Measurements from ENCODE around the gene FAM120A.

FAM120A gene

DNA sequence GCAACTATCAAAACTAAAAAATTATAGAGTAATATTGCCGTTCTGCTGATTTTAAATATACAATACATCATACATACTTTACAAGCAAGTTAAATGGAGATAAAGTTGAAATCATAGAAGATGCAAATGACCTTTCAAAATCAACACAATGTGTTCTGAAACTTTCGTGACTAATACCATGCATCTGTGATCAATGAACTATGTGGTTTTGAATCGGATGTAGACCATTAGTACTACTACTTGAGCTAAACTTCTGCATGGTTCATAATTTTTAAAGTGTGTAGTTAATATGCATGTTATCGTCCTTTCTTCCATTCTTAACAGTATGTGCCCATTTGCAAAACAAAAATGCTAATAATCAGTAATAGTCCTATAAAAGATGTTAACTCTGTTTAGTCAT lies 113.6 kb downstream of the FAM120A start:
- no peak for DNase-seq

DNA sequence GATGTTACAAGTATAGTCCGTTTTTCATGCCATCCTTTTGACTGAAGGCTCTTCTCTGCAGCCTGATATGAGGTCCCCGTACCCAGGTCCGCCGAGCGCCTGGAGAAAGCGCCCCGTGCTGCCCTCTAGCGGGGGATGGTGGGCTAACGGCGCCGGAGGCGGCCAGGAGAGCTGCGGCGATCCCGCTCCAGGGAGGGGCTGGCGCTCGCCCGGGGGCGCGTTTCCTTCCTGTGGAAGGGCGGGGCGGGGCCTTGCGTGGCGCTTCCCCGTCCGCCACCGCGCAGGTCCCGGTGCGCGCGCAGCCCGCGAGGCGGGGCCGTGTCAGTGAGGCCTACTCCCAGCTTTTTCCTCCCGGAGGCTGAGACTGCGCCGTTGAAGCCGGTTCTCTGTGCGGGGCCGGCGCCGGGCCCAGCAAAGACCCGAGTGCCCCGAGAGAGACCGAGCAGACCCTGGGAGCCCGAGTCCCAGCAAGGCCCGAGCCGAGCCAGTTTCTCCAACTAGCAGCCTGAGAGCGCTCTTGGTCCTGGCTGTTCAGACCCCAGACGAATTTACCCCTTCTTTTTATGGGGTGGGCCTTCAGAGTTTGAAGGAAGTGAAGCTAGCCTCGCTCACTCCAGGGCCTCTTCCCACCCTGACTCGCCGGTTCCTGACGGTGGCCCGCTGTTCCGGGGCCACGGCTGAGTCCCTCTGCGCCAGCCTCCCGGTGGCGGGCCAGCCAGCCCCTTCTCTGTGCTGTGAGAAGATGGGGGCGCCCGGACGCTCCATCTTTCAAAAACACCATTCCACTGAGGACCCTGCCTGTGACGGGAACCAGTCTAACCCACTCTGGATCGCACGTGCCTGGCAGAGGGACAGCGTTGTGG lies 115.2 kb downstream of the FAM120A start:
- DNase-seq, result peak; percentile 95

DNA sequence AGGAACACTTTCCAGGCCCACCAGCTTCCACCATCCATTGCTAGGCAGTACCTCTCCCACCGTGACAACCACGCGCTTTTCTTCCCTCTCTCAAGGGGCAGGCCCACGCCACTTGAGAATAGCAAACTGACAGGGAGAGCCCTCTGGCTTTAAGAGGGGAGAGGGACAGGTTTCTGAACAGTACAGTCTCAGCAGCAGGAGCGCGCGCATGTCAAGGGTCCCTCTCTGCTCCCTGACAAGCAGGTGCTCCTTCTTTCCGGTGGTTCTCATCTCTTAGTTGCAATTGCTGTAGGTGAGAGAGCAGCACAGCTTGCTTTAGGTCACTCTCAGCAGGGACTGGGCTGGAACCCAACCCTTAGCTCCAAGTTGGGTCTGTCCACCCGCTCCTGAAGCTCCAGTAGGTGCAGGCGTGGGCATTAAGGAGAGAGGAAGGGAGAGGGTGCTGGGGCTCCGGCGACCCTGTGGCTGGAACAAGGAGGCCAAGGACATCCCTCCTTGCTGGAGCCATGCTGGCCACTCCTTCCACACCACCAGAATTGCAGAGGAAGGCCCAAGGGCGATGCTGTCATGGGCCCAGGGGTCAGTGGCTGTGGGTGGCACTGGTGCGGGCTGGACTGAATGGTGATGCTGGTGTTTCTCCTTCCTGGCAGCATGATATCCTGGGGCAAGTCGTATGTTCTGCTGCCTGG lies 115.9 kb downstream of the FAM120A start:
- DNase-seq, result no peak

DNA sequence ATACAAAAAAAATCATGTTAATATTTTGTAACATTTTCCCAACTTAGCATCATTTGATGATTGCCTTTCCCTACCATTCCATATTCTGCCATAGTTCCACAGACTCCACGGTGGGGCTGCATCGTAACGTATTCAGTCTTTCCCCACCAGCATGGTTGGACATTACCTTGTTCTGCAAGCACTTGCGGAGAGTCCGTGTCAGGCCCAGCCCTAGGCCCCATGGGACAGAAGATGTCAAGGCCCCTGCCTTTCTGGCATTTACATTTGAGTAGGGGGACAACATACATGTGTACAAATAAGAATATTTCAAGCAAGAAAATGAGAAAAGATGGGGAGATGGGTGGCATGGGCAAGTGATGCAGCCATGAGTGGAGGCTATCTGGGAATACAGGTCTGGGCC lies 116.7 kb downstream of the FAM120A start:
- DNase-seq, result no peak

DNA sequence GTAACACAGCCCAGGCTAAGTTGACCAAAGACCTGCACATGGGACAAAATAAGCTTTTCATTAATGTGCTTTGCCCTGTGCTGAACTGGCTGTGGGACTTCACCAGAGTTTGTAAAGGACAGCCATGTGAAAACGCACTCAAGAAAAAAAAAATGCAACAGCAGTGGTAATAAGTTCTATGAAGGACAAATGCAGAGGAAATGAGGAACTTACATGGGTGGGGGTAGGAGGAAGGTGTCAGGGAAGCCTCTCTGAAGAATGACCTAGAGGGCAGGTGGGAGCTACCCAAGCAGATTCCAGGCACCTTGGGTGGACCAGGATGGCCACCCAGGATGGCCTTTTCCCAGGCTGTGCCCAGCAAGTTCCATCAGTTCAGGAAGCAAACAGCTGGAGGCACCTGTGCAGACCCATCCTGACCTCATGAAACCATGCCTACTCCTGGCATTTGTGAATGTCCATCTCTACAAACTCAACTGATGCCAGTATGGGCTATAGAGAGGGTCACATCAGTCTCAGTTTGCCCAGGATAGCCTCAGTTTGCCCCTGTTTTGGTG lies 118.2 kb downstream of the FAM120A start:
- DNase-seq, result no peak

DNA sequence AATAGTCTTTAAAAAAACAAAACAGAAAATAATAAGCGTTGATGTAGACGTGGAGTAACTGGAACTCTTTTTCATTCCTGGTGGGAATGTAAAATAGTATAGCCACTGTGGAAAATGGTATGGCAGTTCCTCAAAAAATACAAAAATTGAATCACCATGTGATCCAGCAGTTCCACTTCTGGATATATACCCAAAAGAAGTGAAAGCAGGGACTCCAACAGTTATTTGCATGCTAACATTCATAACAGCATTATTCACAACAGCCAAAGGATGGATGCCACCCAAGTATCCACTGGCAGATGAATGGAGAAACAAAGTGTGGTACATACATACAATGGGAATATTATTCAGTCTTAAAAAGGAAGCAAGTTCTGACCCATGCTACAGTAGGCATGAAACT lies 120.7 kb downstream of the FAM120A start:
- no peak for DNase-seq

DNA sequence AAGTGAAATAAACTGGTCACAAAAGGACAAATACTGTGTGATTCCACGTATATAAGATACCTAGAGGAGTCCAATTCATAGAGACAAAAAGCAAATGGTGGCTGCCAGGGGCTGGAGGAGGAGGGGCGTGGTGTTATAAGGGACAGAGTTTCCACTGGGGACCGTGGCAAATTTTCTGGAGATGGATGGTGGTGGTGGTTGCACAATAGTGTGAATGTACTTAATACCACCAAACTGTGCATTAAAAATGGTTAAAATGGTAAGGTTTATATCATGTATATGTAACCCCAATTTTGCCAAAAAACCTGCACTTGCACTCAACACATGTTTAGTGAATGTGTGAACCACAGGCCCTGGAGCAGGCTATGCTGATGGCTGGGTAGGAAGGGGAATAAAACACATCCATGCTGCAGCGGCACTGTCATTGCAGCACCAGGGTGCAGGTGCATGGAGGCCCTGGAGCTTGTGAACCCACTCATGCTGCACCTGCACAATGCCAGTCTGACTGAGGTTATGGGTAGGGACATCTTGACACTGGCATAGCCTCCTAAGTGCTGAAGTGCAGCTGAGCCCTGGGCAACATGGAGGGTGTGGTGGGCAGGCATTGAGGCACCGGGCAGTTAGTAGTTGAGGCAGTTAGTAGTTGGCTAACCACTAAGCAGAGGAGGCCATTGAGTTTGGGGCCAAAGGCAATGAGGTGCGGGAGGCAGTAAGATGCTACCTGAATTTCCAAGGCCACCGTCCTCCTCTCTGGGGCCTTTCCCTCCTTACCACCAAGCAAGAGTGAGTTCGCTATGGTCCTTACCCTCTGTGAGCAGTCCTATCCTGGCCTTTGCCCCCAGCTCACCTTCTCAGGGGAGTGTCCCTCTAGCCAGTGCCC lies 121.4 kb downstream of the FAM120A start:
- no peak for DNase-seq

DNA sequence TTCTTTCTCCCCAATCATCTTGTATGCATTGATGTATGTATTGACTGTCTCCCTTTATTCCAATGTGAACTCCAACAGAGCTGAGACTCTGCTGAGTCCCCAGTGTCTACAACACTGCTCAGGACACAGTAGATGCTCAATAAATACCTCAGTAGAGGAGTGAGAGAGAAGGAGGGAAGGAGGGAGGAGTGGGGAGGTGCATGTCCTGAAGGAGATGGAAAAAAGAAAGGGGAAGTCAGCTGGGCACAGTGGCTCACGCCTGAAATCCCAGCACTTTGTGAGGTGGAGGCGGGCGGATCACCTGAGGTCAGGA lies 122.0 kb downstream of the FAM120A start:
- DNase-seq, result no peak

DNA sequence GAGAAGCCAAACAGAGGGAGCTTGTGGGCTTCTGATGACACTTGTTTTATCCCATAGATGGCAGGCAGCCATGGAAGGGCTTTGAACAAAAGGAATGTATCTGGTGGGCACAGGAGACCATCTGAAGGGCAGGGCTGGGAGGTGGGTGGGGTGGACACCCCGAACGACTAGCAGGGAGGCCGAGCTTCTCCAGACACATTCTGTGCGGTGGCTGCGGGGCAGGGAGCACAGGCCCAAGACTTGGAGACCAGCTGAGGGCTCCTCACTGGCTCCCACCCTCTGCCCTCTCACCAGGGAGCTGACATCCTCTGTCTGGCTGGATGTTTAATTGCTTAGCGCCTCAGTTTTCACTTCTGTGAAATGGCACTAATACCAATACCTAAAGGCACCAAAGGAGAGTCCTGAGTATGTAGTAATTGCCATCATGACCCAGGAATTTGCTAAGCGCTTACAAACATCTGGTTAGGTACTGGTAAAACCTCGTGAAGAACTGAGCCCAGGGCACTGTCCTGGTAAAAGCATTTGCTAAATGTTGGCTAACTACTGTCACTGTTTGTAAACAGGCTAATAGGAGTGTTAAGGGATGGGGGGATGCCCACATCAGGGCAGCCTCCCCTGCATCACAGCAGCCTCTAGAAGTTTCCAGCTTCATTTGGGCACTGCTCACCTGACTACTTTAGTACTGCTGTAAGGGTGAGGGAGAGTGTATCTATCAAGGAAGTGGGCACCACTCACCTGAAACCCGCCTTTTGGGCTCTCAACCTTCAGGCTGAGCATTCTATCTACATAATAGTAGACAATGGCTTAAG lies 122.8 kb downstream of the FAM120A start:
- no peak for DNase-seq

DNA sequence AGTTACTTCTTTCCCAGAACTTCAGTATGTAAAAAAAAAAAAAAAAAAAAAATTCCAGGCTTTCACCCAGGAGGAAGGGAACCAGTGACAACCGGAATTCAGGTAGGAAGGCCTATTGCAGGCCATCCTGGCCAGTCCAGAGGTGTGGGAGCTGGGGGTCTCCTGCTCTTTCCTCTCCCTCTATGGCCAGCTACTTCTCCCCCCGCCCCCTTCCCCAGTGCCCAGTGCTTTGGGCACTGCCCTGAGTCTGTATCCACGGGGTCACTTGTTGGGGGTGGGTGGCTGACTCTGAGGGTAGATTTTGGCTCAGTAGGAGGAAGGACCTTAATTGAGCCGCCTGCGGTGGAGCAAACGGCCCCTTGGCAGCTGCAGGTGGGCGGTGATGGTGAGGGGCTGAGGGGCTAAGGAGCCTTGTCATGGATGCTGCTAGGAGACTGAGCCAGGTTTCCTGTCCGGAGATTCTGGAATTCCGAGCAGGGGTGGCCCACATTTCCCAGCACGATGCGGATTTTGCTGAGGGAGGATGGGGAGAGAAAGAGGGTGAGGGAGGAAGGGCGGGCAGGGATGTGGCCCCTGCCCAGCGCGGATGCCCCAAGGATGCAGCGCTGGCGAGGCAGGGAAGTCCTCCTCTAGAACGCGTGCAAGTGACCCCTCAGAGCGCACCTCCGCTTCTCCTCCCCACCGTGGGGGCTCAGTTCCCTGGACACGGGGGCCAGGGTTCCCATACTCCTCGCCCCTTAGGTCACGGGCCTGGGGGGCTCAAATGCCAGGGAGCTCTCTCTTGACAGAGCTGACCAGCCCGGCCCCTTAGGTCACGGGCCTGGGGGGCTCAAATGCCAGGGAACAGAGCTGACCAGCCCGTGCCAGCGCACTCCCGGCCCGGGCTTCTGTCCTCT lies 123.7 kb downstream of the FAM120A start:
- DNase-seq, result no peak

DNA sequence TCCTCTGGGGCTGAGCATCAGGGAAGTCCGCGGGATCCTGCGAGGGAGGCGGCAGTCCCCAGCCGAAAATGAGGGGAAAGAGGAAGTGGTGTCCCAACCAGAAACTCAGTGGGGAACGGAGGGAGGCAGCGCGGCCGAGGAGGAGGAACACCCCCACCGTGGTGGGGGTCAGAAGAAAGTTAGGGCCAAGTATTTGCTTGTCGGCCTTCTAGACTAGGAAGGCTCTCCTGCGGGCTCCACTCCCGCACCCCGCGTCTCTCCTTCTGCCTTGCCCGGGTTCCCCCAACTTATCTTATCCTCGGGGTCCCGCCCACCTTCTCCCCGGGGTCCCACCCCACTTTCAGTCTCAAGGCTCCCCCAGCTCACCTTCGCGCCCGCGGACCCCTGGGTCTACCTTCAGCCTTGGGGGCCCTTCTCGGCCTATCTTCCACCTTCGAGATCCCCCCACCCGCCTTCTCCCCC lies 124.3 kb downstream of the FAM120A start:
- DNase-seq, result no peak

DNA sequence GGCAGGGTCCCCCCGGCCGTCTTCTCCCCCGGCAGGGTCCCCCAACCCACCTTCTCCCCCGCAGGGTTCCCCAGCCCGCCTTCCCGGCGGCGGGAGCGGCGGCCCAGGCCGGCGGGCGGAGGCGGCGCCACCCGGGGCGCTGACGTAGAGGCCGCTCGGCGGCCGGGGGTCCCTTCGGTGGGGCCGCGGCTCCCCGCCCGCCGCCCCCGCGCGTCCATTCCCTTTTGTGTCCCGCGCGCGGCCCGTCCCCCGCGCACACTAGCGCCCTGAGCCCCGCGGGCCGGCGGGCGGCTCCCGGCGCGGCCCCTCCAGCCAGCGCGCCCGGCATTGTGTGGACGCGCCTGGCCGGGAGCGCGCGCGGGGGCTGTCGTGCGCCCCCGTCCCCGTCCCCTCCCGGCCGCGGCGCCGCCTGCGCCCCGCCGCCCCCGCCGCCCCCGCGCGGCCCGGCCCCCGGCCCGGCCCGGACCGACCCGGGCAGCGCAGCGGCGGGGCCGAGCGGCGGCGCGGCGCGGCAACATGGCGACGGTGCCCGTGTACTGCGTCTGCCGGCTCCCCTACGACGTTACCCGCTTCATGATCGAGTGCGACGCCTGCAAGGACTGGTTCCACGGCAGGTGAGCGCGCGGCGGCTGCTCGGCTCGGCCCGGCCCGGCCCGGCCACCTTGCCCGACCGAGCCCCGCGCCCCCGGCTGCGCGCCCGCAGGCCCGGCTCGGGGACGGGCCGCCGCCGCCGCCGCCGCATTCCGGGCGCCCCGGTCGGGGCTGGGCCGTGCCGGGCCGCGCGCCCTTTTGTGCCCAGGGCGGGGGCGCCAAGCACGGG lies 125.0 kb downstream of the FAM120A start, which contains the start of gene PHF2:
PHF2 (plus strand) TSS at position 327 of the 820 bp plus-strand sequence; CDS start at position 517, 190 bp downstream.
- DNase-seq, result no peak

DNA sequence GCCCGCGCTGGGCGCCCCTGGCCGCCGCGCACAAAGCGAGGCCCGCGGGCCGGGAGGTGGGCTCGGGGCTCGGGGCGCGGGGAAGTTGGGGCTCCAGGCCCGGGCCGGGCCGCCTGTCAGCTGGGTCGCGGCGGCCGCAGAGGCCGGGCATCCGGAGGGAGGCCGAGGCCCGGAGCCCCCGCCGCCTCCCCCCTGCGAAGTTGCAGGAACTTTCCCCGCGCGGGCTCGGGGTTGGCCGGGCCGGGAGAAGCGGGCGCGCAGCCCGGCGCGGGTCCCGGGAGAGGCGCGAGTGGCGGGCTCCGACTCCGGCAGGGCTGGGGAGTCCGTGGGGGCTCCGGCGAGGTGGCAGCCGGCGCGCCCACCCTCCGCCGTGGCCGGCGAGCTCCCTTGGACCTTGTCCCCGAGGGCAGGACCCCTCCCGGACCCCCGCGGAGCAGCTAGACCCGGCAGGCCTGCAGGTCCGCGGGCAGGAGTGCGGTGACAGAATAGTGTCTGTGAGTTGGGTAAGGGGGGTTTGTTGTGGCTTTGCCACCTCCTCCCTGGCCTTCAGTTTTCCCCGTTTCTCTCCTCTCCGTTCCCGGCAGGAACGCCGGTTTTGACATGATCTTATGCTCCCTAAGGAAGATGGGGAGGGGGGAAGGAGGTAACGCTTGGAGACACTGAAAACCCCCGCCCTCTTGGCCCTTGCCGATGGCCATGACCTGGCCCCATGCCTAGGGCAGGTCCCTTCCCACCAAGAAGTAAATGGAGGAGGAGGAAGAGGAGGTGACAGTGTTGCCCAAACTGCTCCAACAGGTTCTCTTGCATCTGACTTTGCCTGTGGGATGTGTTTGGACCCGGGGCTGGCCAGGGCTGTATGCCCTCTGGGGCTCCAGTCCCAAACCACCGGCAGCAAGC lies 125.8 kb downstream of the FAM120A start:
- DNase-seq, result no peak

DNA sequence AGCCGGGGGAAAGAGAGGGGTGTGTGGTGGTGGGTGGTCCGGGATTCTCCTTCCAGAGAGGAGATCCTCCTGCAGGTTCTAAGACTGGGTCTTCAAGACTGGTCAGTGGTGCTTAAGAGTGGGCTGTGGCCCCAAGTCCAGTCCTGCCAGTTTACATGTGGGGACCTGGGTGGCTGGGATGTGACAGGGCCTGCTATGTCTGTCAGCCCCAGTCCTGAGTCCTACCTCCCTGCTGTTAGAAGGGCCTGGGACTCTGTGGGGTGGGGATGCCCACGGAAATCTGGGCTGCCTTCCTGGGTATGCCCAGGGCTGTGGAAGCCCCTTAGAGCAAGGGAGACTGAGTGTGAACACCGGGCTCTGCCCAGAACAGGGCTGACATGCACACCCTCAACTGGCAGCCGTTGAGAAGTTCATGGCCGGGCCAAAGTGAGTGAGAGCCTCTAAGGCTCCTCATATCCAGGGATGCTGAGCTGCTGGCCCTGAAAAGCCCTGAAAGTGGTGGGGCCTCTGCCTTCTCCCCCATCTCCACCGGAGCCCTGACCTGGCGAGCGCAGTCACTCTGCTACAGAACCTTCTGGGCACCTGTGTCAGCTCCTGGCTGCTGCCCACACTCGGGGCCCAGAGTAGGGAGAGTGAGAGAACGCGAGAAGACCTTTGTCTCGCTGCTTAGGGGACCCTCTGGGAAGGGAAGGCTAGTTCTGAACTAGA lies 126.6 kb downstream of the FAM120A start:
- DNase-seq, result no peak

DNA sequence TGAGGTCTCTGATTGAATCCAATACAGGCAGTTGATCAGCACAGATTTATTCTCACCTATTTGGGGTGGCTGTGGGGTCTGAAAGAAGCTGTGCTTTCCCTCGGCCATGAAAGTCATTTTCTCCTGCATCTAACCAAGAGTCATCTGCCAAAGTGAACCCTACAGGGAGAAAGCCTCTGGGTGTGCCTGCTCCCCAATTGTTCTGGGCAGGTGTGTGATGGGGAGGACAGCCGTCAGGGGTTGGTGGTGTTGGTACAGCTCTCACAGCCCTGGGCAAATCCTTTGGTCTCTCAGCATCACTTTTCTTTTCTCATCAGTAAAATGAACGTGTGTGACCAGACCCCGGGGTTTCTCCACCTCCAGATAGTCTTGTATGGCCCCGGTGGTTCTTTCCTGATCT lies 127.4 kb downstream of the FAM120A start:
- DNase-seq, result no peak

DNA sequence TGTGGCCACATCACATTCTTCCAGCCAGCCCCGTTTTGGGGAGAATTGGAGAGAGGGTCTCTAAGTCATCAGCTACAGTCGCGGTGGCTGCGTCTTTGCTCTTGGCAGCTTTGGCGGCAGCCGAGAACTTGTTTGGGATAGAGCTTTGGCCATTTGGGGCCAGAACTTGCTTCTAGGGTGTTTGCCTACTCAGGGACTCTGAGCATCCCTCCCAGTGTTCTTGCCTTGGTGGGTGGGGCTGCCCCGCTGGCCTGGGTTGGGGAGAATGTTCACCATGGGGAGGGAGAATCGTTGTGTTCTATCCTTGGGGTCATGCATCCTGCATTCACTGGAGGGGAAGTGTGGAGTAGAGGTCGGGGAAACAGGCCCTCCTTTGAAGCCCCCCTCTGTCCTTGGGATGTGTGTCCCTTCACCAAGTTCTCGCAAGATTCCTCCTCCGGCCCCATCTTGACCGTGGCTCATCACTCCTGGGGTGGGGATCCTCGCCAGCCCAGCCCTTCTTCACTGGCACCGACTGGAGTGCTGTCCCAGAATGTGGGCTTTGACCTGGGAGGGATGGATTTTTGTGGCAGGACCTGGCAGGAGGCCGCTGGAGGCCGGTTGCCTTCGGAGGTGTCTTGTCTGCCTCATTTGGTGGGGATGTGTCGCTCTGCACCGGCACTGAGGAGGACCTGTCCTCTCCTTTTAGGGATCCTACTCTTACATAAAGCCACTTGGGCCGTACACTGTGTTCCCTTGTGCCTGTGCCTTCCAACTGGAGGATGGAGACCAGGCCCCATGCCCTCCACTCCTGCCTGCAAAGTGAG lies 128.4 kb downstream of the FAM120A start:
- no peak for DNase-seq

DNA sequence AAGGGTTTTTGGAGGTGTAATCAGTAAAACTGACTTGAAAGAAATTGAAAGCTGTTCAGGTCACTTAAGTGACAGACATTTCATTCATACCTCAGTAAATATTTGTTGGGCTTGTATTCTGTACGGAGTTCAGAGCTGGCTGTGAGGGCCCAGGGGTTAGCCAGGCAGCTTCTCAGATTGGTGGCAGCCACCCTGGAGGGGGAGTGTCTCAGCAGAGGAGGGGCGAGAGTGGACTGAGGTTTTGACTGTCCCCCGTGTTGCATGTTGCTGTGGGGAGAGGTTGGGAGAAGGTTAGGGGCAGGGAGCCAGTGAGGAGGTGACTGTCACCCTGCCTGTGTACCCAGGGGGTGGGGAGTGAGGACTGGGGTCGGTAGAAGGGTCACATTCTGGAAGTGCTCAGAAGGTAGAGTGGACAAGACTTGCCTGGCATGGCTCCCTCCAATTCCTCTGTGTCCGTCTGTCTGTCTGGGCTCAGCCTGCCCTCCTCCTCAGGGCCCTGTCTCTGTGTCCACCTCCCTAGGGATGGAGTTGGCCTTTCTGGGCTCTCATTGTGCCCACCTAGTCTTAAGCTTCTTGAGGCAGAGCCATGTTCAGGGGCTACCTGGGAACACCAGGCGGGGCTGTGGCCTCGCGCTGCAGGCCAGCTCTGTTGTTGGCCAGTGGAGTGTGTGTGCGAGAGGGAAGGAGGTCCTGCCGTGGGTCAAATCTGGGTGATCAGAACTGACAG lies 129.3 kb downstream of the FAM120A start:
- DNase-seq, result no peak

Data from NCI-H2081 (cell line).